Measurements from ENCODE around the gene VTN. TPM values are rescaled to one million over a fixed set of nuclear protein-coding genes. Genes with fewer than 3 reads are reported as not detected.

Gene VTN
- total and polyA plus RNA-seq, 2 experiments from 2014 or later, result 0.16 TPM; not detected in 1

DNA sequence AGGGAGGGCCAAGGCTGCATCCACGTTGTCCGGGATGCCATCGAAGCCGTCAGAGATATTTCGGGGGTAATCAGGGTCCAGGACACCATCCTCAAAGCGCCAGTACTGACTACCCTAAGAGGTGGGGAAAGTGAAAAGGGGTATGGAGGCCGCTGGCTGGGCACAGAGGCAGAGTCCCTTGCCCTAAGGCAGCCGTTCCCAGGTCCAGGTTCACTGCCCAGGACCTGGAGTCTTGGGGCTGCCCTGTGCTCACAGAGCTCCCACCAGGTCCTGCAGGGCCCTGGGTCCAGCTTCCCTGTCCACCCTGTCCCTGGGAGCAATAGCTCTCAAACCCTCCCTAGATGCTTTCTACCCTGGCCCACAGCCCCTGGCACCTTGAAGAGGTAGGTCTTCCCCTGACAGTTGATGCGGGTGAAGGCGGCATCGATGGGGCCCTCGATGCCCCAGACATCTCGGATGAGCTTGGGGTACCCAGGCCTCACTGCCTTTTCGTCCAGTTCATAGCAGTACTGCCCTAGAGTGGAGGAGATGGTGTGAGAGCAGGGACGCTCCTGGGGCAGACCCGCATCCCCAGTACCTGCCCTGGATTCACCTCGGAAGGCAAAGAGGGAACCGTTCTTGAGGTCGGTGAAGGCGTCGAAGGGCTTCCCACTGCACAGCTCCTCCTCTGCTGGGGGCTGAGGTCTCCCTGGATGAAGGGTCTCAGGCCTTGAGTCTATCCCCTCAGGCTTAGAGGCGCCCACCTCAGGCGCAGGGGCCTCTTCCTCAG, 1.0 kb downstream of the VTN start:
- peaks cover 9% of the 10 kb centered on the region; the same call in 1 of the 2 replicates for H3K4me1 ChIP-seq (ENCODE audit: insufficient read depth)
- H3K9me2 ChIP-seq (ENCODE audit: insufficient read depth), result no peaks in the 10 kb centered on the region
- no peak overlapping the region for H2AFZ ChIP-seq
- no peak overlapping the region for H3K4me2 ChIP-seq
- H4K20me1 ChIP-seq (replicated peaks; ENCODE audit: insufficient read depth), result peaks cover 10% of the 10 kb centered on the region; the same call in 1 of the 2 replicates
- Mint-ChIP-seq H3K4me1 (peaks cover 21% of the 10 kb centered on the region), H3K27ac (no peak overlapping the region), H3K36me3 (ENCODE audit: low read depth) (no peaks in the 10 kb centered on the region), H3K27me3 (ENCODE audit: insufficient read depth, low read depth, poor library complexity) (peaks cover 33% of the 10 kb centered on the region), H3K9me3 (no peaks in the 10 kb centered on the region), H3K4me3 (no peak overlapping the region)
- no peak for ATAC-seq
- TF ChIP-seq ETS1 (IDR thresholded peaks at IDR 0.05) (no peak), CREB1 (CRISPR knock-in tag; IDR thresholded peaks at IDR 0.05; ENCODE audit: low read depth) (no peak), EZH2 (IDR thresholded peaks at IDR 0.05; ENCODE audit: low read depth, unreplicated experiment) (no peak), NANOG (IDR thresholded peaks at IDR 0.05; ENCODE audit: borderline replicate concordance) (no peak), EZH2phosphoT487 (IDR thresholded peaks at IDR 0.05; ENCODE audit: unreplicated experiment) (no peak), REST (IDR thresholded peaks at IDR 0.05; ENCODE audit: unreplicated experiment) (no peak), ZNF462 (CRISPR knock-in tag; IDR thresholded peaks at IDR 0.05) (no peak), ZNF331 (CRISPR knock-in tag; IDR thresholded peaks at IDR 0.05; ENCODE audit: low read depth) (no peak), STAT1 (IDR thresholded peaks at IDR 0.05; ENCODE audit: unreplicated experiment) (no peak), ZNF114 (CRISPR knock-in tag; IDR thresholded peaks at IDR 0.05) (no peak), JUNB (IDR thresholded peaks at IDR 0.05; ENCODE audit: unreplicated experiment) (no peak), POLR2AphosphoS5 (IDR thresholded peaks at IDR 0.05; ENCODE audit: low read depth) (no peak)
- TF ChIP-seq, protein P1, sequence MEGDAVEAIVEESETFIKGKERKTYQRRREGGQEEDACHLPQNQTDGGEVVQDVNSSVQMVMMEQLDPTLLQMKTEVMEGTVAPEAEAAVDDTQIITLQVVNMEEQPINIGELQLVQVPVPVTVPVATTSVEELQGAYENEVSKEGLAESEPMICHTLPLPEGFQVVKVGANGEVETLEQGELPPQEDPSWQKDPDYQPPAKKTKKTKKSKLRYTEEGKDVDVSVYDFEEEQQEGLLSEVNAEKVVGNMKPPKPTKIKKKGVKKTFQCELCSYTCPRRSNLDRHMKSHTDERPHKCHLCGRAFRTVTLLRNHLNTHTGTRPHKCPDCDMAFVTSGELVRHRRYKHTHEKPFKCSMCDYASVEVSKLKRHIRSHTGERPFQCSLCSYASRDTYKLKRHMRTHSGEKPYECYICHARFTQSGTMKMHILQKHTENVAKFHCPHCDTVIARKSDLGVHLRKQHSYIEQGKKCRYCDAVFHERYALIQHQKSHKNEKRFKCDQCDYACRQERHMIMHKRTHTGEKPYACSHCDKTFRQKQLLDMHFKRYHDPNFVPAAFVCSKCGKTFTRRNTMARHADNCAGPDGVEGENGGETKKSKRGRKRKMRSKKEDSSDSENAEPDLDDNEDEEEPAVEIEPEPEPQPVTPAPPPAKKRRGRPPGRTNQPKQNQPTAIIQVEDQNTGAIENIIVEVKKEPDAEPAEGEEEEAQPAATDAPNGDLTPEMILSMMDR (conservative IDR thresholded peaks at IDR 0.05; ENCODE audit: low read depth in 2 of 2), result no peak
- no peak overlapping the region for H3K4me3 ChIP-seq
- H3K27ac ChIP-seq (ENCODE audit: low read depth), result no peak overlapping the region
- no peak for DNase-seq (ENCODE audit: low spot score)
- no peaks in the 10 kb centered on the region for H3K36me3 ChIP-seq (ENCODE audit: insufficient read depth)
- peaks cover 18% of the 10 kb centered on the region for H3K27me3 ChIP-seq (ENCODE audit: insufficient read depth)
- H3F3A ChIP-seq (replicated peaks; ENCODE audit: low read depth), result no peaks in the 10 kb centered on the region; the same call in 1 of the 2 replicates
- no peaks in the 10 kb centered on the region for H3K79me2 ChIP-seq (replicated peaks; ENCODE audit: insufficient read depth)

Data from GM23338 (cell line).